Measurements from ENCODE around the gene PLOD1. TPM values are rescaled to one million over a fixed set of nuclear protein-coding genes. Genes with fewer than 3 reads are reported as not detected.
A peak's percentile ranks its signal among the peaks of the same experiment; 100 is the strongest.

PLOD1 gene
- total and polyA plus RNA-seq, 2 experiments from 2014 or later, result 22.4 to 62.9 TPM

DNA sequence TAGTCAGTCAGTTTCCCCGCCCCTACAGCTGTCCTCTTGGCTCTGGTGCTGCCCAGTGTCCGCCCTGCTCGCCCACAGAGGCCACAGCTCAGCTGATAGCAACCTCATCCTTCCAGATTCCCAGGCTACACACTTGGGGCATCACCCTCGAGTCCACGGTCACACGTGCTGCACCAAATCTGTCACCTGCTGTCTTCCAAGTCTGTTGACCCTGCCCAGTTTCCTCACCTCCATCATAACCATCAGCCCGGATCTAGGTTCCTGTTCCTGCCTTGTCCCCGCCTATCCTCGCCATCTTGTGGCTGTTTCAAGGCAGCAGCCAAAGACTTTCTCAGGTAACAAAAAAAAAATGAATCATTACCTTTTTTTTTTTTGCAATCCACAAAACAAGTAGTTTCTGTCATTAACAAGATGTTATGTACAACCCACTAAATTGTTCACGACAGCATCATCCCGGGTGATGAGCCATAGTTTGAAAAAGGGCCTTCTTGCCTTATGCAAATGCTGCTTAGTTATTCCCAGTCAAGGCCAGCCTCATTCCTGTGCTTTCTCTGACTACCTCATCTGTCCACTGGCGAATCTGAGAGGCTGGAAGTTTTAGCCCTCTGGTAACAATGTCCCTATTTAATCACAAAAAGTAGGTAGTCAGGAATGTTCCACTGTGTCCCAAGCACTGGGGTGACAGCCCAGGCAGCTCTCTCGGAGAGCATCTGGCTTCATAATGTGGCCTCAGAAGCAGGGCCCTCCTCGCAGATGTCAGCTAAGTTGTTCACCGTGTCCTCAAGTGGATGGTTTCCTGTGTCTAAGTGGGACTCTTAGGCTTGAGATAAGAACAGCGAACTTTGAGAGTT, 79.8 kb downstream of the PLOD1 start:
- ATAC-seq (peak; percentile 19; the same call in 2 of the 3 replicates), DNase-seq (ENCODE audit: low spot score) (peak; percentile 65)
- Histone ChIP-seq H4K20me1 (replicated peaks; ENCODE audit: insufficient read depth) (no peaks in the 10 kb centered on the region; the same call in 1 of the 2 replicates), H3K4me3 (no peak overlapping the region), H3K36me3 (ENCODE audit: insufficient read depth) (no peaks in the 10 kb centered on the region; the same call in none of the 2 replicates), H3K27me3 (ENCODE audit: insufficient read depth) (no peaks in the 10 kb centered on the region), H3K4me2 (no peak overlapping the region), H3K9me2 (ENCODE audit: insufficient read depth) (no peaks in the 10 kb centered on the region), H3K4me1 (ENCODE audit: insufficient read depth) (no peaks in the 10 kb centered on the region), H3K27ac (ENCODE audit: low read depth) (peak overlapping the region; percentile 89), H3K79me2 (replicated peaks; ENCODE audit: insufficient read depth) (no peaks in the 10 kb centered on the region), H2AFZ (no peak overlapping the region), H3F3A (replicated peaks; ENCODE audit: low read depth) (peaks cover 5% of the 10 kb centered on the region; the same call in 1 of the 2 replicates)
- Mint-ChIP-seq H3K27ac (peak overlapping the region; percentile 14; the same call in 1 of the 2 replicates), H3K9me3 (peaks cover 3% of the 10 kb centered on the region; the same call in 2 of the 3 replicates), H3K4me3 (no peak overlapping the region; the same call in 2 of the 3 replicates), H3K4me1 (peaks cover 6% of the 10 kb centered on the region; the same call in 2 of the 3 replicates), H3K36me3 (ENCODE audit: low read depth) (peaks cover 38% of the 10 kb centered on the region), H3K27me3 (ENCODE audit: insufficient read depth, low read depth, poor library complexity) (peaks cover 6% of the 10 kb centered on the region)
- TF ChIP-seq JUNB (IDR thresholded peaks at IDR 0.05; ENCODE audit: unreplicated experiment) (no peak), EZH2phosphoT487 (IDR thresholded peaks at IDR 0.05; ENCODE audit: unreplicated experiment) (no peak), STAT1 (IDR thresholded peaks at IDR 0.05; ENCODE audit: unreplicated experiment) (no peak), ZNF331 (CRISPR knock-in tag; IDR thresholded peaks at IDR 0.05; ENCODE audit: low read depth) (no peak), ZNF114 (CRISPR knock-in tag; IDR thresholded peaks at IDR 0.05) (no peak)
- TF ChIP-seq, protein P1, sequence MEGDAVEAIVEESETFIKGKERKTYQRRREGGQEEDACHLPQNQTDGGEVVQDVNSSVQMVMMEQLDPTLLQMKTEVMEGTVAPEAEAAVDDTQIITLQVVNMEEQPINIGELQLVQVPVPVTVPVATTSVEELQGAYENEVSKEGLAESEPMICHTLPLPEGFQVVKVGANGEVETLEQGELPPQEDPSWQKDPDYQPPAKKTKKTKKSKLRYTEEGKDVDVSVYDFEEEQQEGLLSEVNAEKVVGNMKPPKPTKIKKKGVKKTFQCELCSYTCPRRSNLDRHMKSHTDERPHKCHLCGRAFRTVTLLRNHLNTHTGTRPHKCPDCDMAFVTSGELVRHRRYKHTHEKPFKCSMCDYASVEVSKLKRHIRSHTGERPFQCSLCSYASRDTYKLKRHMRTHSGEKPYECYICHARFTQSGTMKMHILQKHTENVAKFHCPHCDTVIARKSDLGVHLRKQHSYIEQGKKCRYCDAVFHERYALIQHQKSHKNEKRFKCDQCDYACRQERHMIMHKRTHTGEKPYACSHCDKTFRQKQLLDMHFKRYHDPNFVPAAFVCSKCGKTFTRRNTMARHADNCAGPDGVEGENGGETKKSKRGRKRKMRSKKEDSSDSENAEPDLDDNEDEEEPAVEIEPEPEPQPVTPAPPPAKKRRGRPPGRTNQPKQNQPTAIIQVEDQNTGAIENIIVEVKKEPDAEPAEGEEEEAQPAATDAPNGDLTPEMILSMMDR (conservative IDR thresholded peaks at IDR 0.05; ENCODE audit: low read depth in 2 of 2), result peak; percentile 55 to 58
- TF ChIP-seq, protein P2, sequence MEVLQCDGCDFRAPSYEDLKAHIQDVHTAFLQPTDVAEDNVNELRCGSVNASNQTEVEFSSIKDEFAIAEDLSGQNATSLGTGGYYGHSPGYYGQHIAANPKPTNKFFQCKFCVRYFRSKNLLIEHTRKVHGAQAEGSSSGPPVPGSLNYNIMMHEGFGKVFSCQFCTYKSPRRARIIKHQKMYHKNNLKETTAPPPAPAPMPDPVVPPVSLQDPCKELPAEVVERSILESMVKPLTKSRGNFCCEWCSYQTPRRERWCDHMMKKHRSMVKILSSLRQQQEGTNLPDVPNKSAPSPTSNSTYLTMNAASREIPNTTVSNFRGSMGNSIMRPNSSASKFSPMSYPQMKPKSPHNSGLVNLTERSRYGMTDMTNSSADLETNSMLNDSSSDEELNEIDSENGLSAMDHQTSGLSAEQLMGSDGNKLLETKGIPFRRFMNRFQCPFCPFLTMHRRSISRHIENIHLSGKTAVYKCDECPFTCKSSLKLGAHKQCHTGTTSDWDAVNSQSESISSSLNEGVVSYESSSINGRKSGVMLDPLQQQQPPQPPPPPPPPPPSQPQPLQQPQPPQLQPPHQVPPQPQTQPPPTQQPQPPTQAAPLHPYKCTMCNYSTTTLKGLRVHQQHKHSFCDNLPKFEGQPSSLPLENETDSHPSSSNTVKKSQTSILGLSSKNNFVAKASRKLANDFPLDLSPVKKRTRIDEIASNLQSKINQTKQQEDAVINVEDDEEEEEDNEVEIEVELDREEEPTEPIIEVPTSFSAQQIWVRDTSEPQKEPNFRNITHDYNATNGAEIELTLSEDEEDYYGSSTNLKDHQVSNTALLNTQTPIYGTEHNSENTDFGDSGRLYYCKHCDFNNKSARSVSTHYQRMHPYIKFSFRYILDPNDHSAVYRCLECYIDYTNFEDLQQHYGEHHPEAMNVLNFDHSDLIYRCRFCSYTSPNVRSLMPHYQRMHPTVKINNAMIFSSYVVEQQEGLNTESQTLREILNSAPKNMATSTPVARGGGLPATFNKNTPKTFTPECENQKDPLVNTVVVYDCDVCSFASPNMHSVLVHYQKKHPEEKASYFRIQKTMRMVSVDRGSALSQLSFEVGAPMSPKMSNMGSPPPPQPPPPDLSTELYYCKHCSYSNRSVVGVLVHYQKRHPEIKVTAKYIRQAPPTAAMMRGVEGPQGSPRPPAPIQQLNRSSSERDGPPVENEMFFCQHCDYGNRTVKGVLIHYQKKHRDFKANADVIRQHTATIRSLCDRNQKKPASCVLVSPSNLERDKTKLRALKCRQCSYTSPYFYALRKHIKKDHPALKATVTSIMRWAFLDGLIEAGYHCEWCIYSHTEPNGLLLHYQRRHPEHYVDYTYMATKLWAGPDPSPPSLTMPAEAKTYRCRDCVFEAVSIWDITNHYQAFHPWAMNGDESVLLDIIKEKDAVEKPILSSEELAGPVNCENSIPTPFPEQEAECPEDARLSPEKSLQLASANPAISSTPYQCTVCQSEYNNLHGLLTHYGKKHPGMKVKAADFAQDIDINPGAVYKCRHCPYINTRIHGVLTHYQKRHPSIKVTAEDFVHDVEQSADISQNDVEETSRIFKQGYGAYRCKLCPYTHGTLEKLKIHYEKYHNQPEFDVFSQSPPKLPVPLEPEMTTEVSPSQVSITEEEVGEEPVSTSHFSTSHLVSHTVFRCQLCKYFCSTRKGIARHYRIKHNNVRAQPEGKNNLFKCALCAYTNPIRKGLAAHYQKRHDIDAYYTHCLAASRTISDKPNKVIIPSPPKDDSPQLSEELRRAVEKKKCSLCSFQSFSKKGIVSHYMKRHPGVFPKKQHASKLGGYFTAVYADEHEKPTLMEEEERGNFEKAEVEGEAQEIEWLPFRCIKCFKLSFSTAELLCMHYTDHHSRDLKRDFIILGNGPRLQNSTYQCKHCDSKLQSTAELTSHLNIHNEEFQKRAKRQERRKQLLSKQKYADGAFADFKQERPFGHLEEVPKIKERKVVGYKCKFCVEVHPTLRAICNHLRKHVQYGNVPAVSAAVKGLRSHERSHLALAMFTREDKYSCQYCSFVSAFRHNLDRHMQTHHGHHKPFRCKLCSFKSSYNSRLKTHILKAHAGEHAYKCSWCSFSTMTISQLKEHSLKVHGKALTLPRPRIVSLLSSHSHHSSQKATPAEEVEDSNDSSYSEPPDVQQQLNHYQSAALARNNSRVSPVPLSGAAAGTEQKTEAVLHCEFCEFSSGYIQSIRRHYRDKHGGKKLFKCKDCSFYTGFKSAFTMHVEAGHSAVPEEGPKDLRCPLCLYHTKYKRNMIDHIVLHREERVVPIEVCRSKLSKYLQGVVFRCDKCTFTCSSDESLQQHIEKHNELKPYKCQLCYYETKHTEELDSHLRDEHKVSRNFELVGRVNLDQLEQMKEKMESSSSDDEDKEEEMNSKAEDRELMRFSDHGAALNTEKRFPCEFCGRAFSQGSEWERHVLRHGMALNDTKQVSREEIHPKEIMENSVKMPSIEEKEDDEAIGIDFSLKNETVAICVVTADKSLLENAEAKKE (CRISPR knock-in tag; IDR thresholded peaks at IDR 0.05), result no peak
- TF ChIP-seq, protein P3, sequence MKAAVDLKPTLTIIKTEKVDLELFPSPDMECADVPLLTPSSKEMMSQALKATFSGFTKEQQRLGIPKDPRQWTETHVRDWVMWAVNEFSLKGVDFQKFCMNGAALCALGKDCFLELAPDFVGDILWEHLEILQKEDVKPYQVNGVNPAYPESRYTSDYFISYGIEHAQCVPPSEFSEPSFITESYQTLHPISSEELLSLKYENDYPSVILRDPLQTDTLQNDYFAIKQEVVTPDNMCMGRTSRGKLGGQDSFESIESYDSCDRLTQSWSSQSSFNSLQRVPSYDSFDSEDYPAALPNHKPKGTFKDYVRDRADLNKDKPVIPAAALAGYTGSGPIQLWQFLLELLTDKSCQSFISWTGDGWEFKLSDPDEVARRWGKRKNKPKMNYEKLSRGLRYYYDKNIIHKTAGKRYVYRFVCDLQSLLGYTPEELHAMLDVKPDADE (IDR thresholded peaks at IDR 0.05), result no peak
